ENCODE measurements around the gene CORO7.

CORO7 gene

GRCh38 chr16:4416200-4417032, at the start of gene CORO7:
Gene CORO7 (minus strand): TSS chr16:4416596. CDS start chr16:4416518, 78 bp downstream.
- DNase-seq: peak; percentile 99

- no peak for DNase-seq
These were observed 47.2 kb upstream of the CORO7 start for GRCh38 chr16:4463522-4464163.

- no peak for DNase-seq
These were observed 45.1 kb upstream of the CORO7 start for GRCh38 chr16:4461250-4462085.

- no peak for DNase-seq
These were observed 44.5 kb upstream of the CORO7 start for GRCh38 chr16:4460936-4461249.

- DNase-seq: no peak
These were observed 39.6 kb upstream of the CORO7 start for GRCh38 chr16:4455951-4456350.

- no peak for DNase-seq
These were observed 38.7 kb upstream of the CORO7 start for GRCh38 chr16:4455081-4455480.

GRCh38 chr16:4454623-4455022, 38.2 kb upstream of the CORO7 start:
- DNase-seq: no peak

GRCh38 chr16:4452674-4453073, 36.3 kb upstream of the CORO7 start:
- DNase-seq: no peak

GRCh38 chr16:4450931-4451519, 34.6 kb upstream of the CORO7 start:
- DNase-seq: no peak

GRCh38 chr16:4450430-4450829, 34.0 kb upstream of the CORO7 start:
- DNase-seq: no peak

- no peak for DNase-seq
These were observed 27.6 kb upstream of the CORO7 start for GRCh38 chr16:4443986-4444385.

GRCh38 chr16:4443271-4443670, 26.9 kb upstream of the CORO7 start:
- no peak for DNase-seq

- DNase-seq: no peak
These were observed 26.0 kb upstream of the CORO7 start for GRCh38 chr16:4442371-4442770.

- no peak for DNase-seq
These were observed 21.0 kb upstream of the CORO7 start for GRCh38 chr16:4437366-4437765.

GRCh38 chr16:4435337-4436067, 19.1 kb upstream of the CORO7 start:
- no peak for DNase-seq

GRCh38 chr16:4433914-4434787, 17.8 kb upstream of the CORO7 start:
- DNase-seq: no peak

GRCh38 chr16:4433228-4433627, 16.8 kb upstream of the CORO7 start:
- DNase-seq: no peak

GRCh38 chr16:4431023-4431422, 14.6 kb upstream of the CORO7 start:
- no peak for DNase-seq

- DNase-seq: no peak
These were observed 12.1 kb upstream of the CORO7 start for GRCh38 chr16:4428500-4428899.

- DNase-seq: no peak
These were observed 10.5 kb upstream of the CORO7 start for GRCh38 chr16:4426722-4427372.
